HepG2 (cell line): ENCODE data around the gene CASD1. TPM values are rescaled to one million over a fixed set of nuclear protein-coding genes. Genes with fewer than 3 reads are reported as not detected.

Experiments used
- CBFB ChIP-seq: sonication (generic); formaldehyde crosslinking; IDR thresholded peaks from 2 replicates; pipeline ENCODE4 v1.4.0; 2020; ENCODE audit warnings: missing genetic modification reagents
- MXD1 ChIP-seq: sonication (generic); formaldehyde crosslinking; IDR thresholded peaks from 2 replicates; pipeline ENCODE4 v1.4.0; 2020; ENCODE audit warnings: mild to moderate bottlenecking, missing genetic modification reagents
- RNF2 ChIP-seq: fragments of 450-650 bp; conservative IDR thresholded peaks from 2 replicates; pipeline ENCODE4 v1.6.1; 2016; ENCODE audit warnings: low read depth
- ZBTB3 ChIP-seq: sonication (generic); formaldehyde crosslinking; IDR thresholded peaks from 2 replicates; pipeline ENCODE4 v1.4.0; 2020; ENCODE audit warnings: low read depth, mild to moderate bottlenecking, moderate library complexity, missing genetic modification reagents, borderline replicate concordance
- ZC3H13 ChIP-seq: sonication (generic); formaldehyde crosslinking; IDR thresholded peaks from 2 replicates; pipeline ENCODE4 v1.8.1; 2023; ENCODE audit warnings: mild to moderate bottlenecking, missing genetic modification reagents, moderate library complexity
- ZNF431 ChIP-seq: sonication (generic); formaldehyde crosslinking; IDR thresholded peaks from 2 replicates; pipeline ENCODE4 v1.9.0; 2022; ENCODE audit warnings: missing genetic modification reagents, low read depth, mild to moderate bottlenecking, borderline replicate concordance
- polyA plus RNA-seq, 8 experiments: library from polyadenylated mRNA; depleted of rRNA in 3 of 8; stranded (reverse) in 7 of 8; unstranded in 1 of 8; fragments of >200 nt; fragmentation: Illumina TruSeq in 4 of 8; extraction: Trizol in 4 of 8; gene quantifications; 2 replicates each; pipeline versions ENCODE4 v1.2.1 to v1.2.3, GENCODE V29; 2011 to 2016; ENCODE audit warnings: low read depth in 4 of 8, missing spikeins in 1 of 8, mixed read lengths in 1 of 8; ENCODE audit not compliant: insufficient read depth in 1 of 8
- total RNA-seq, 5 experiments: library from RNA; depleted of rRNA; stranded (reverse); fragments of >200 nt; fragmentation: Illumina TruSeq; extraction: Trizol; gene quantifications; 2 replicates each; pipeline ENCODE4 v1.2.3, GENCODE V29; 2016; ENCODE audit warnings: low read depth in 1 of 5
- TF ChIP-seq, protein P1 (sequence below): sonication (generic); formaldehyde crosslinking; IDR thresholded peaks from 2 replicates; pipeline ENCODE4 v1.9.0; 2021; ENCODE audit warnings: mild to moderate bottlenecking, missing genetic modification reagents
- TF ChIP-seq, protein P2 (sequence below): sonication (generic); formaldehyde crosslinking; IDR thresholded peaks from 2 replicates; pipeline ENCODE4 v1.5.0; 2020; ENCODE audit warnings: missing genetic modification reagents
- TF ChIP-seq, protein P3 (sequence below): sonication (generic); formaldehyde crosslinking; IDR thresholded peaks from 2 replicates; pipeline ENCODE4 v1.5.0; 2020; ENCODE audit warnings: missing genetic modification reagents
- TF ChIP-seq, protein P4 (sequence below): sonication (generic); formaldehyde crosslinking; IDR thresholded peaks from 2 replicates; pipeline ENCODE4 v1.5.0; 2020; ENCODE audit warnings: mild to moderate bottlenecking, missing genetic modification reagents
- TF ChIP-seq, protein P5 (sequence below): sonication (generic); formaldehyde crosslinking; IDR thresholded peaks from 2 replicates; pipeline ENCODE4 v1.4.0; 2020; ENCODE audit warnings: missing genetic modification reagents
- TF ChIP-seq, protein P6 (sequence below): conservative IDR thresholded peaks from 2 replicates; pipeline ENCODE4 v1.6.1; 2018; ENCODE audit warnings: missing genetic modification reagents

The CASD1 gene
- total and polyA plus RNA-seq, 2 of the 13 experiments (the other 11 are each of a cell fraction or from before 2014, with no cell fraction given), result 22.9 to 32.6 TPM

- 0 out of 2 replicates have a peak, but pooled peaks have one; percentile 18 for TF ChIP-seq ZNF431 (CRISPR knock-in tag)
- TF ChIP-seq RNF2, result no peak
- TF ChIP-seq, protein P1, sequence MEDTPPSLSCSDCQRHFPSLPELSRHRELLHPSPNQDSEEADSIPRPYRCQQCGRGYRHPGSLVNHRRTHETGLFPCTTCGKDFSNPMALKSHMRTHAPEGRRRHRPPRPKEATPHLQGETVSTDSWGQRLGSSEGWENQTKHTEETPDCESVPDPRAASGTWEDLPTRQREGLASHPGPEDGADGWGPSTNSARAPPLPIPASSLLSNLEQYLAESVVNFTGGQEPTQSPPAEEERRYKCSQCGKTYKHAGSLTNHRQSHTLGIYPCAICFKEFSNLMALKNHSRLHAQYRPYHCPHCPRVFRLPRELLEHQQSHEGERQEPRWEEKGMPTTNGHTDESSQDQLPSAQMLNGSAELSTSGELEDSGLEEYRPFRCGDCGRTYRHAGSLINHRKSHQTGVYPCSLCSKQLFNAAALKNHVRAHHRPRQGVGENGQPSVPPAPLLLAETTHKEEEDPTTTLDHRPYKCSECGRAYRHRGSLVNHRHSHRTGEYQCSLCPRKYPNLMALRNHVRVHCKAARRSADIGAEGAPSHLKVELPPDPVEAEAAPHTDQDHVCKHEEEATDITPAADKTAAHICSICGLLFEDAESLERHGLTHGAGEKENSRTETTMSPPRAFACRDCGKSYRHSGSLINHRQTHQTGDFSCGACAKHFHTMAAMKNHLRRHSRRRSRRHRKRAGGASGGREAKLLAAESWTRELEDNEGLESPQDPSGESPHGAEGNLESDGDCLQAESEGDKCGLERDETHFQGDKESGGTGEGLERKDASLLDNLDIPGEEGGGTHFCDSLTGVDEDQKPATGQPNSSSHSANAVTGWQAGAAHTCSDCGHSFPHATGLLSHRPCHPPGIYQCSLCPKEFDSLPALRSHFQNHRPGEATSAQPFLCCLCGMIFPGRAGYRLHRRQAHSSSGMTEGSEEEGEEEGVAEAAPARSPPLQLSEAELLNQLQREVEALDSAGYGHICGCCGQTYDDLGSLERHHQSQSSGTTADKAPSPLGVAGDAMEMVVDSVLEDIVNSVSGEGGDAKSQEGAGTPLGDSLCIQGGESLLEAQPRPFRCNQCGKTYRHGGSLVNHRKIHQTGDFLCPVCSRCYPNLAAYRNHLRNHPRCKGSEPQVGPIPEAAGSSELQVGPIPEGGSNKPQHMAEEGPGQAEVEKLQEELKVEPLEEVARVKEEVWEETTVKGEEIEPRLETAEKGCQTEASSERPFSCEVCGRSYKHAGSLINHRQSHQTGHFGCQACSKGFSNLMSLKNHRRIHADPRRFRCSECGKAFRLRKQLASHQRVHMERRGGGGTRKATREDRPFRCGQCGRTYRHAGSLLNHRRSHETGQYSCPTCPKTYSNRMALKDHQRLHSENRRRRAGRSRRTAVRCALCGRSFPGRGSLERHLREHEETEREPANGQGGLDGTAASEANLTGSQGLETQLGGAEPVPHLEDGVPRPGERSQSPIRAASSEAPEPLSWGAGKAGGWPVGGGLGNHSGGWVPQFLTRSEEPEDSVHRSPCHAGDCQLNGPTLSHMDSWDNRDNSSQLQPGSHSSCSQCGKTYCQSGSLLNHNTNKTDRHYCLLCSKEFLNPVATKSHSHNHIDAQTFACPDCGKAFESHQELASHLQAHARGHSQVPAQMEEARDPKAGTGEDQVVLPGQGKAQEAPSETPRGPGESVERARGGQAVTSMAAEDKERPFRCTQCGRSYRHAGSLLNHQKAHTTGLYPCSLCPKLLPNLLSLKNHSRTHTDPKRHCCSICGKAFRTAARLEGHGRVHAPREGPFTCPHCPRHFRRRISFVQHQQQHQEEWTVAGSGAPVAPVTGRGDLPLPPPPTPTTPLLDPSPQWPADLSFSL (CRISPR knock-in tag), result no peak
- TF ChIP-seq, protein P2, sequence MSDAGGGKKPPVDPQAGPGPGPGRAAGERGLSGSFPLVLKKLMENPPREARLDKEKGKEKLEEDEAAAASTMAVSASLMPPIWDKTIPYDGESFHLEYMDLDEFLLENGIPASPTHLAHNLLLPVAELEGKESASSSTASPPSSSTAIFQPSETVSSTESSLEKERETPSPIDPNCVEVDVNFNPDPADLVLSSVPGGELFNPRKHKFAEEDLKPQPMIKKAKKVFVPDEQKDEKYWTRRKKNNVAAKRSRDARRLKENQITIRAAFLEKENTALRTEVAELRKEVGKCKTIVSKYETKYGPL (CRISPR knock-in tag), result peak; percentile 41; the same call in 1 of the 2 replicates
- TF ChIP-seq, protein P3, sequence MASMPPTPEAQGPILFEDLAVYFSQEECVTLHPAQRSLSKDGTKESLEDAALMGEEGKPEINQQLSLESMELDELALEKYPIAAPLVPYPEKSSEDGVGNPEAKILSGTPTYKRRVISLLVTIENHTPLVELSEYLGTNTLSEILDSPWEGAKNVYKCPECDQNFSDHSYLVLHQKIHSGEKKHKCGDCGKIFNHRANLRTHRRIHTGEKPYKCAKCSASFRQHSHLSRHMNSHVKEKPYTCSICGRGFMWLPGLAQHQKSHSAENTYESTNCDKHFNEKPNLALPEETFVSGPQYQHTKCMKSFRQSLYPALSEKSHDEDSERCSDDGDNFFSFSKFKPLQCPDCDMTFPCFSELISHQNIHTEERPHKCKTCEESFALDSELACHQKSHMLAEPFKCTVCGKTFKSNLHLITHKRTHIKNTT (CRISPR knock-in tag), result no peak
- TF ChIP-seq MXD1 (CRISPR knock-in tag), result peak; percentile 19; the same call in 1 of the 2 replicates
- no peak for TF ChIP-seq ZBTB3 (CRISPR knock-in tag)
- TF ChIP-seq, protein P4, sequence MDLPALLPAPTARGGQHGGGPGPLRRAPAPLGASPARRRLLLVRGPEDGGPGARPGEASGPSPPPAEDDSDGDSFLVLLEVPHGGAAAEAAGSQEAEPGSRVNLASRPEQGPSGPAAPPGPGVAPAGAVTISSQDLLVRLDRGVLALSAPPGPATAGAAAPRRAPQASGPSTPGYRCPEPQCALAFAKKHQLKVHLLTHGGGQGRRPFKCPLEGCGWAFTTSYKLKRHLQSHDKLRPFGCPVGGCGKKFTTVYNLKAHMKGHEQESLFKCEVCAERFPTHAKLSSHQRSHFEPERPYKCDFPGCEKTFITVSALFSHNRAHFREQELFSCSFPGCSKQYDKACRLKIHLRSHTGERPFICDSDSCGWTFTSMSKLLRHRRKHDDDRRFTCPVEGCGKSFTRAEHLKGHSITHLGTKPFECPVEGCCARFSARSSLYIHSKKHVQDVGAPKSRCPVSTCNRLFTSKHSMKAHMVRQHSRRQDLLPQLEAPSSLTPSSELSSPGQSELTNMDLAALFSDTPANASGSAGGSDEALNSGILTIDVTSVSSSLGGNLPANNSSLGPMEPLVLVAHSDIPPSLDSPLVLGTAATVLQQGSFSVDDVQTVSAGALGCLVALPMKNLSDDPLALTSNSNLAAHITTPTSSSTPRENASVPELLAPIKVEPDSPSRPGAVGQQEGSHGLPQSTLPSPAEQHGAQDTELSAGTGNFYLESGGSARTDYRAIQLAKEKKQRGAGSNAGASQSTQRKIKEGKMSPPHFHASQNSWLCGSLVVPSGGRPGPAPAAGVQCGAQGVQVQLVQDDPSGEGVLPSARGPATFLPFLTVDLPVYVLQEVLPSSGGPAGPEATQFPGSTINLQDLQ (CRISPR knock-in tag), result peak; percentile 41; the same call in 1 of the 2 replicates
- TF ChIP-seq ZC3H13, result 0 out of 2 replicates have a peak, but pooled peaks have one; percentile 53
- TF ChIP-seq, protein P5, sequence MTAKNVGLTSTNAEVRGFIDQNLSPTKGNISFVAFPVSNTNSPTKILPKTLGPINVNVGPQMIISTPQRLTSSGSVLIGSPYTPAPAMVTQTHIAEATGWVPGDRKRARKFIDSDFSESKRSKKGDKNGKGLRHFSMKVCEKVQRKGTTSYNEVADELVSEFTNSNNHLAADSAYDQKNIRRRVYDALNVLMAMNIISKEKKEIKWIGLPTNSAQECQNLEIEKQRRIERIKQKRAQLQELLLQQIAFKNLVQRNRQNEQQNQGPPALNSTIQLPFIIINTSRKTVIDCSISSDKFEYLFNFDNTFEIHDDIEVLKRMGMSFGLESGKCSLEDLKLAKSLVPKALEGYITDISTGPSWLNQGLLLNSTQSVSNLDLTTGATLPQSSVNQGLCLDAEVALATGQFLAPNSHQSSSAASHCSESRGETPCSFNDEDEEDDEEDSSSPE (CRISPR knock-in tag), result peak; percentile 58
- TF ChIP-seq, protein P6, sequence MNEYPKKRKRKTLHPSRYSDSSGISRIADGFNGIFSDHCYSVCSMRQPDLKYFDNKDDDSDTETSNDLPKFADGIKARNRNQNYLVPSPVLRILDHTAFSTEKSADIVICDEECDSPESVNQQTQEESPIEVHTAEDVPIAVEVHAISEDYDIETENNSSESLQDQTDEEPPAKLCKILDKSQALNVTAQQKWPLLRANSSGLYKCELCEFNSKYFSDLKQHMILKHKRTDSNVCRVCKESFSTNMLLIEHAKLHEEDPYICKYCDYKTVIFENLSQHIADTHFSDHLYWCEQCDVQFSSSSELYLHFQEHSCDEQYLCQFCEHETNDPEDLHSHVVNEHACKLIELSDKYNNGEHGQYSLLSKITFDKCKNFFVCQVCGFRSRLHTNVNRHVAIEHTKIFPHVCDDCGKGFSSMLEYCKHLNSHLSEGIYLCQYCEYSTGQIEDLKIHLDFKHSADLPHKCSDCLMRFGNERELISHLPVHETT (CRISPR knock-in tag), result 0 out of 2 replicates have a peak, but pooled peaks have one; percentile 27
- TF ChIP-seq CBFB, result peak; percentile 19
These were observed 425 bp downstream of the CASD1 start (continued) for GRCh38 chr7:94509887-94510581.
